Right hindlimb (tissue), 1 donor: Measurements from ENCODE around the gene FZD10.

Source experiments
- DNase-seq: peaks from one replicate; pipeline ENCODE4 v3.0.0-alpha.2; 2018

The FZD10 gene

DNA sequence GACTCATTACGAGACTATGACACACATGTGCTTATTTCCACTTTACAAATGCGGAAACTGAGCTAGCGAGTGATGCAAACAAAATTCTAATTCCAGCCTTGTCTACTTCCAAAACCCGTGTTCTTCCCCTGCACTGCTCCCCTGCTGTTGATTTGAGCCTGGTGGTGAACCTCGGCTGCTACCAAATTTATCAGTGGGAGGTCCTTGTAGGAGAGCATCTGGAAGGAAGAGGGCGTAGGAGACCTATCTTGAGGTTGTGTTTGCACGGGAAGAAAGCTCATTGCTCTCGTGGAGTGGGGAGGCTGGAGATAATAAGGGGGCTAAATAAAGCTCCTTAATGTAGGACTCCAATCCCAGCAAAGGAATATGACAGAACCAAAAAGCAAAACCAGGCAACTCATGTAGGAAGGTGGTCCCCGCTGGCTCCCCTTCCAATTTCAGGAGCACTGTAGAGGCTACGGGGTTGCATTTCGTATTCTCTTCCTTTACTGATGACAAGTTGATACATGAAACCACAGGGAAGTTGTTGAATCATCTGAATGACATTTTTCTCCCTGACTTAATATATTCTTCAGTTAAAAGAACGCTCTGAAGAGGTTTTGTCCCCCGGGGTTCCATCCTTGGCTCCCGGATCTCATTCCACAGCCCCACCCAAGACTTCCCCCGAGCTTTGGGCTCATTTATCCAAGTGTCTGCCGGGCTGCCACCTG is 52.6 kb downstream of the FZD10 start:
- no peak for DNase-seq
